Astrocyte (in vitro differentiated cells and primary cell): ENCODE data around the gene CEP131. TPM values are rescaled to one million over a fixed set of nuclear protein-coding genes. Genes with fewer than 3 reads are reported as not detected.

Source experiments
- DNase-seq: peaks from one replicate; pipeline ENCODE4 v3.0.0-alpha.2; 2010; ENCODE audit warnings: low read depth
- FAIRE-seq: peaks from 2 replicates; lab custom pipeline; 2011; peaks lifted over from hg19 to GRCh38; lab: Jason Lieb, UNC
- H2AFZ ChIP-seq: 2 replicates; pipeline ENCODE4 v1.6.0; 2012; ENCODE audit warnings: low read depth, low read length, inconsistent platforms
- H3K27ac ChIP-seq: 2 replicates; pipeline ENCODE4 v1.5.1; 2011; ENCODE audit warnings: low read depth, low read length, inconsistent platforms
- H3K27me3 ChIP-seq: 2 replicates; pipeline ENCODE4 v1.6.0; 2011; ENCODE audit warnings: low read length, inconsistent platforms; ENCODE audit not compliant: insufficient read depth
- H3K36me3 ChIP-seq: 2 replicates; pipeline ENCODE4 v1.5.1; 2011; ENCODE audit warnings: low read length, inconsistent platforms; ENCODE audit not compliant: insufficient read depth
- H3K4me1 ChIP-seq: 2 replicates; pipeline ENCODE4 v1.5.1; 2011; ENCODE audit warnings: low read length, inconsistent platforms; ENCODE audit not compliant: insufficient read depth
- H3K4me2 ChIP-seq: 2 replicates; pipeline ENCODE4 v1.6.0; 2012; ENCODE audit warnings: low read length, inconsistent platforms
- H3K4me3 ChIP-seq: 2 replicates; pipeline ENCODE4 v1.5.1; 2011; ENCODE audit warnings: low read depth, mild to moderate bottlenecking, low read length, inconsistent platforms; ENCODE audit not compliant: insufficient read depth
- H3K79me2 ChIP-seq: 2 replicates; pipeline ENCODE4 v1.6.0; 2012; ENCODE audit warnings: mild to moderate bottlenecking, low read length, inconsistent platforms; ENCODE audit not compliant: insufficient read depth
- H3K9ac ChIP-seq: 2 replicates; pipeline ENCODE4 v1.6.0; 2012; ENCODE audit warnings: mild to moderate bottlenecking, low read length, inconsistent platforms
- H3K9me3 ChIP-seq: 2 replicates; pipeline ENCODE4 v1.5.1; 2012; ENCODE audit warnings: low read depth, mild to moderate bottlenecking, low read length, inconsistent platforms; ENCODE audit not compliant: insufficient read depth
- H4K20me1 ChIP-seq: 2 replicates; pipeline ENCODE4 v1.6.0; 2012; ENCODE audit warnings: low read length, inconsistent platforms; ENCODE audit not compliant: insufficient read depth
- H3K27ac Mint-ChIP-seq: one replicate; pipeline ENCODE4 v1.8.0; 2021; ENCODE audit warnings: mild to moderate bottlenecking, mixed read lengths; ENCODE audit not compliant: unreplicated experiment
- H3K27me3 Mint-ChIP-seq: one replicate; pipeline ENCODE4 v1.8.0; 2021; ENCODE audit warnings: low read depth, mixed read lengths; ENCODE audit not compliant: unreplicated experiment
- H3K36me3 Mint-ChIP-seq: one replicate; pipeline ENCODE4 v1.8.0; 2021; ENCODE audit warnings: low read depth, mixed read lengths; ENCODE audit not compliant: unreplicated experiment
- H3K4me1 Mint-ChIP-seq: one replicate; pipeline ENCODE4 v1.8.0; 2021; ENCODE audit warnings: low read depth, mixed read lengths; ENCODE audit not compliant: unreplicated experiment
- H3K4me3 Mint-ChIP-seq: one replicate; pipeline ENCODE4 v1.8.0; 2021; ENCODE audit warnings: mild to moderate bottlenecking, moderate library complexity, mixed read lengths; ENCODE audit not compliant: unreplicated experiment
- H3K9me3 Mint-ChIP-seq: one replicate; pipeline ENCODE4 v1.8.0; 2021; ENCODE audit warnings: mild to moderate bottlenecking, mixed read lengths; ENCODE audit not compliant: unreplicated experiment
- CTCF ChIP-seq: IDR thresholded peaks from 2 replicates; pipeline ENCODE4 v1.5.1; 2011; ENCODE audit warnings: low read depth, mild to moderate bottlenecking, inconsistent platforms, low read length, moderate library complexity; ENCODE audit not compliant: insufficient read depth
- EZH2 ChIP-seq: IDR thresholded peaks from 2 replicates; pipeline ENCODE4 v1.6.1; 2012; ENCODE audit warnings: mild to moderate bottlenecking, low read length, inconsistent platforms; ENCODE audit not compliant: insufficient read depth
- total RNA-seq: library from RNA; stranded (reverse); gene quantifications from 2 replicates; pipeline ENCODE4 v1.2.1, GENCODE V29; 2021

The CEP131 gene
- total RNA-seq, 1 donor from 2014 or later: 5.8 TPM

GRCh38 chr17:81176666-81177065 lies 46.1 kb downstream of the CEP131 start:
- no peaks in the 10 kb centered on the region for H4K20me1 ChIP-seq
- H3K4me3 ChIP-seq: no peak overlapping the region
- Mint-ChIP-seq H3K27me3 (peaks cover 5% of the 10 kb centered on the region), H3K4me1 (no peaks in the 10 kb centered on the region), H3K4me3 (no peak overlapping the region), H3K36me3 (no peaks in the 10 kb centered on the region), H3K27ac (no peak overlapping the region), H3K9me3 (peaks cover 3% of the 10 kb centered on the region)
- H3K27me3 ChIP-seq: no peaks in the 10 kb centered on the region
- no peaks in the 10 kb centered on the region for H3K9me3 ChIP-seq
- no peak overlapping the region for H3K27ac ChIP-seq
- no peaks in the 10 kb centered on the region for H3K4me1 ChIP-seq
- H3K9ac ChIP-seq: no peak overlapping the region
- H2AFZ ChIP-seq: no peak overlapping the region
- H3K4me2 ChIP-seq: no peak overlapping the region
- DNase-seq (no peak), FAIRE-seq (no peak)
- no peaks in the 10 kb centered on the region for H3K36me3 ChIP-seq
- H3K79me2 ChIP-seq: no peaks in the 10 kb centered on the region
- TF ChIP-seq EZH2: no peak
- no peak for TF ChIP-seq CTCF

- Mint-ChIP-seq H3K27me3 (peaks cover 6% of the 10 kb centered on the region), H3K4me3 (no peak overlapping the region), H3K9me3 (peaks cover 3% of the 10 kb centered on the region), H3K4me1 (no peaks in the 10 kb centered on the region), H3K27ac (no peak overlapping the region), H3K36me3 (no peaks in the 10 kb centered on the region)
- Histone ChIP-seq H3K27ac (no peak overlapping the region), H3K4me1 (no peaks in the 10 kb centered on the region), H3K36me3 (no peaks in the 10 kb centered on the region), H3K9me3 (no peaks in the 10 kb centered on the region), H3K79me2 (no peaks in the 10 kb centered on the region), H4K20me1 (no peaks in the 10 kb centered on the region), H3K27me3 (no peaks in the 10 kb centered on the region), H3K4me3 (no peak overlapping the region), H2AFZ (no peak overlapping the region), H3K9ac (no peak overlapping the region), H3K4me2 (no peak overlapping the region)
- no peak for DNase-seq
- TF ChIP-seq CTCF: no peak
- no peak for TF ChIP-seq EZH2
- FAIRE-seq: no peak
These were observed 49.0 kb downstream of the CEP131 start for GRCh38 chr17:81173762-81174155.

GRCh38 chr17:81173052-81173761 lies 49.6 kb downstream of the CEP131 start:
- no peaks in the 10 kb centered on the region for H3K36me3 Mint-ChIP-seq
- Histone ChIP-seq H2AFZ (no peak overlapping the region), H3K27ac (no peak overlapping the region), H3K79me2 (no peaks in the 10 kb centered on the region), H3K4me1 (no peaks in the 10 kb centered on the region), H4K20me1 (no peaks in the 10 kb centered on the region), H3K9me3 (no peaks in the 10 kb centered on the region), H3K4me2 (no peak overlapping the region), H3K9ac (no peak overlapping the region), H3K4me3 (no peak overlapping the region), H3K27me3 (no peaks in the 10 kb centered on the region), H3K36me3 (no peaks in the 10 kb centered on the region)
- no peak overlapping the region for H3K4me3 Mint-ChIP-seq
- no peaks in the 10 kb centered on the region for H3K4me1 Mint-ChIP-seq
- TF ChIP-seq EZH2 (no peak), CTCF (no peak)
- H3K27ac Mint-ChIP-seq: no peak overlapping the region
- peaks cover 6% of the 10 kb centered on the region for H3K27me3 Mint-ChIP-seq
- DNase-seq (no peak), FAIRE-seq (no peak)
- peaks cover 3% of the 10 kb centered on the region for H3K9me3 Mint-ChIP-seq
